GM12891 (cell line): Measurements from ENCODE around the gene HECTD2.

Experiments used
- POLR2A ChIP-seq: IDR thresholded peaks from 2 replicates; pipeline ENCODE4 v1.6.1; 2011; ENCODE audit warnings: low read depth, low read length, control low read depth
- POLR2AphosphoS5 ChIP-seq: IDR thresholded peaks from 2 replicates; pipeline ENCODE4 v1.6.1; 2011; ENCODE audit warnings: low read depth, low read length, control low read depth

- TF ChIP-seq POLR2A (no peak), POLR2AphosphoS5 (no peak)
Measured at GRCh38 chr10:91511549-91512330, 101.6 kb downstream of the HECTD2 start.
